ENCODE measurements around the gene DCAF8L1.
"Not testable (repeated sequence)": the region's sequence is repeated elsewhere in the genome, so short reads cannot be mapped to it uniquely, and the experiment has no call there.

DCAF8L1 gene

GRCh38 chrX:27981349-27981748 lies at the start of gene DCAF8L1:
TSS of gene DCAF8L1 (minus strand) at chrX:27981449. CDS start at chrX:27981334, 115 bp downstream.
- DNase-seq (ENCODE audit: low read depth in 2 of 2), result no peak

DNA sequence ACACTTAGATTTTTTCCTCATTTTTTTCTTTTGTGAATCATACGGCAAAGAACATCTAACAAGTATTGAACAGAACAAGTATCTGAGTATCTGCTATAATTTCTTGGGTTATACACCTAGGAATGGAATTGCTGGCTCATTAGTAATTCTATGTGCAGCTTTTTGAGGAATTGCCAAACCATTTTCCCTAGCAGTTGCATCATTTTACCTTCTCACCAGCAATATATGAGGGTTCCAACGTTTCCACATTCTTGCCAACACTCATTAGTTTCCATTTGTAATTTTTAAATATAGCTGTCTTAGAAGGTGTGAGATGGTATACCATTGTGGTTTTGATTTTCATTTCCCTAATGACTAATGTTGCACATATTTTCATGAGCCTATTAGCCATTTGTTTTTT lies 41.1 kb upstream of the DCAF8L1 start:
- DNase-seq (ENCODE audit: low read depth in 2 of 2), result no peak

- no peak for DNase-seq (ENCODE audit: low read depth in 2 of 2)
Measured at GRCh38 chrX:28016823-28017222, 35.6 kb upstream of the DCAF8L1 start.

DNA sequence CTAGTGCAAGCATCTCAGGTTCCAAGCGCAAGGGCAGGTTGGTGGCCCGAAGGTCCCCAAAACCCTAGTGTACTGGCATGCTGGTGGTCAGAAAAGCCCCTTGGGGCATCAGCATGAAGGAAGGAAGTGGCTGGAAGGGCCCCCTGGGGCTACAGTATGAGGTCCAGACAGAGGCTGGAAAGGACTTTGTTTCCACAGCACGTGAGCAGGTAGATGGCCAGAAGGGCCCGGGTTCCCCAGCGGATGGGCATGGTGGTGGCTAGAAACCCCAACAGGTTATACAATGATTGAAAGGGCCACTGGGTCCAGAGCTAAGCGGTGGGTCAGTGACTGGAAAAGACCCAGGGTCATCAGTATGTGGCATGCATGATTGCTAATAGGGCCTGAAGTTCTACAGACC lies 34.7 kb upstream of the DCAF8L1 start:
- DNase-seq (ENCODE audit: low read depth in 2 of 2), result no peak

- DNase-seq (ENCODE audit: low read depth in 2 of 2), result no peak
Measured at GRCh38 chrX:28010875-28011274, 29.6 kb upstream of the DCAF8L1 start.

GRCh38 chrX:27998666-27999065 lies 17.4 kb upstream of the DCAF8L1 start:
- no peak for DNase-seq (ENCODE audit: low read depth in 2 of 2)

DNA sequence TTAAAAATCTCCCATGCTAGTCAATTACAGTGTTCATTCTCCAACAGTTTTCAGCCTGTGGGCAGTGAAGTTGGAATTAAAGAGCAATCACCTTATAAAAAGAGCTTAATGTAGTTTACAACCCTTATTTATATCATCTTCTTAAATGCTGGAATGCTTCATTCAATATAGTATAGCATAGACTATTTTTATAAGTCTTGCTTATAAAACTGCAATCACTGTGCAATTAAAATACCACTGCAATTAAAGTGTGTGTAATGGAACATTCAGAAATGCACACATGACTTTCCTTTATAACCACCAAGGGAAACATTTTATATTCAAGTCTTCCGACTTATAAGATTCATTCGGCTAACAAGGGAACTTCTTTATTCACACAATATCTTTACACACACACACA lies 16.4 kb upstream of the DCAF8L1 start:
- DNase-seq (ENCODE audit: low read depth in 2 of 2), result no peak

DNA sequence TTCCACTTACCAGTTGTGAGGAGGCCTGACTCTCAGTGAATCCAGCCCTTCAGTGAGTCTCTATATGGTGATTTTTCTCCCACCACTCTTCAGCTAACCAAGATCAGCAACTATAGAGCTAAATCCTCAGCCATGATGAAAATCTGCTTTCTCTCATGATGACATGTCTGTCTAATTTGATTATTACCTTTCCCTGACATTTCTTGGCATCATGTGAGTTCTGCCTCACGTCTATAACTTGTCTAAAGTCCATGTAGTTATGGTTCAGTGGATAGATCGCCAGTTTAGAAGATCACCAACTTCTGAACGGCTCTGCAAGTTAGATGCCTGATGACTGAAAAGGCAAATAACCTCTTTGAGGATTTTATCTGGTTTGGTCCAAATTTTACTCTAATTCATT lies 14.9 kb upstream of the DCAF8L1 start:
- DNase-seq (ENCODE audit: low read depth in 2 of 2), result no peak

DNA sequence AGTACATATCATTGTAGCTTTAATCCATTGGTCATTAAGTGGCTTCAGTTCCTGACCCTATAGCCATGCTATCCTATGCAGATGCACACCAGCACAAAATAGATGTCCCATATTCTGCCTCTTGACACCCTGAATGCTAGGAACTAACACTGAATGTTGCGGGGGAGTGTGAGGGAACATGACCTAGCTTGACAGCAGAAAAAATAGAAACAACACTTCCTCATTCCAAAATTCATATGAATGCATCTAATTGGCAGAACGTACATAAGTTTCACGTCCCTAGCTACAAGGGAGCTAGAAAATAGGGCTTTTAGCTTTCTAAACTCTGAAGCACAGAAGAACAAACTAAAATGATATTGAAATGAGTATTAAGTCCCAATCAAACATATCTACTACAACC lies 14.4 kb upstream of the DCAF8L1 start:
- no peak for DNase-seq (ENCODE audit: low read depth in 2 of 2)

DNA sequence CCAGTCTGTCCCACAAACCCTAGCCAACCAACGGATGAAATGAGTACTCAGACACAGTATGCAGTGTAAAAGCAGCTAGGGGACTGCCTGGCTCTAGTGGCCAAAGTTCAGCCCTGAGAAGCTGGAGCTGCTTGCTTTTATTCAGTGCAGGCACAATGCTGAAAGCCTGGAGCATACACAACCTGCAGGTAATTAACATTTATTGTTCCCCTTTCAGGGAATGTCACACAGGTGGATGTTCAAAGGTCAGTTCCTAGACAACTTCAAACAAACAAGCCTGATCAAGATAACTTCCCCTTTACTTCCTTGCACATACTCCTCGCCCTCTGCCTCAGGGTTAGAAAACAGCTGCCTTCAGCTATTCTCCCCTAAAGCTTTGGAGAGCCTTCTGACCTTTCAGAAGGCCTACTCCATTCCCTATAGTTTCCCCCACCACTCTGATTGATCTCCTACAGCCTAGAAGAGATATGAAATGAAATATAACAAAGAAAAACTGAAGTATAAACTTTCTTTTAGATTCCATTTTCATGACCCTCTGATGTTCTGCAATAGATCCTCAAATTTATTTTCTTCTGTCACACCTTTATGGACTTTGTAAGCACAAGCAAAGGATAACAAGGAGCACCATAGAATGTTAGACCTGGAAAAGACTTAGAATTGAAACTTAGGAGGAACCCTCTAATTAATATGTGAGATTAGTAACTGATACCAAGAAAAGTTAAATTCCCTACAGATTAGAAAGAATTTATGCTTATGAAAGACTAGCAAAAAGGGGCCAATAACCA lies 6.8 kb upstream of the DCAF8L1 start:
- DNase-seq (ENCODE audit: low read depth in 2 of 2), result no peak

DNA sequence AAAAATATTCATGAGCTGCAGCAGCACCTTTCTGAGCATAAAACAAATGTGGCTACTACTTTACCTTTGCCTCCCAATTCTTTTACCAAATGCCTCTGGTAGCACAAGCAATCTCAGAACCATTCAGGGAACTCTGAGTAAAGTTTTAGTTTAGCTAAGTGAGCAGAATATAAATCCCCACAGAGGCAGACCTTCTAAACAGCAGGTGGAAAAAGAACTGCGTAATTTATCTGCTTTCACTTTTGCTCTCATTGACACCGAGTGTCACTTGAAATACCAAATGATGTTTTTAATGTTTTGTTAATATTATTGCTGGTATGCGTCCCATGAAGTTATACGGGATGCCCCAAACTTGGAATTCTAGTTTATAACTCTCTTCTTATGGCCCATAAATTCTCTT lies 4.3 kb downstream of the DCAF8L1 start:
- DNase-seq (ENCODE audit: low read depth in 2 of 2), result not testable (repeated sequence)

DNA sequence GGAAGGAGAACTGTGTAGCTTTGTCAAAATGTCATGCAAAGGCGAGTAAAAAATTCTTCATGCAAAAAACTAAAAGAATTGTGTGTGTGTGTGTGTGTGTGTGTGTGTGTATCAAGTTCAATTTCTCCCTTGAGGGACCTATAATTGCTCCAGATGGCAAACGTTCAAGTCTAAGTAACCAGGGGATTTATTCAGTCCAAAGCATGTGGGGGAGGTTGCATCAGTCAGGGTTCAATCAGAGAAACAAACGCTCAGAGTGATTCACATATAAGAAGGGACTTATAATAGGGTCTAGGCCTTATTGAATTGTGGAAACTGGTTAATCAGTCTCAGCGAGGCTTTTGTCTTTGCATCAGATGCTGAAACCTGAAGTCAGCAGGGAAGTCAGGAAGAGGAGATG lies 5.0 kb downstream of the DCAF8L1 start:
- DNase-seq (ENCODE audit: low read depth in 2 of 2), result no peak

GRCh38 chrX:27968878-27969277 lies 12.4 kb downstream of the DCAF8L1 start:
- DNase-seq (ENCODE audit: low read depth in 2 of 2), result no peak

DNA sequence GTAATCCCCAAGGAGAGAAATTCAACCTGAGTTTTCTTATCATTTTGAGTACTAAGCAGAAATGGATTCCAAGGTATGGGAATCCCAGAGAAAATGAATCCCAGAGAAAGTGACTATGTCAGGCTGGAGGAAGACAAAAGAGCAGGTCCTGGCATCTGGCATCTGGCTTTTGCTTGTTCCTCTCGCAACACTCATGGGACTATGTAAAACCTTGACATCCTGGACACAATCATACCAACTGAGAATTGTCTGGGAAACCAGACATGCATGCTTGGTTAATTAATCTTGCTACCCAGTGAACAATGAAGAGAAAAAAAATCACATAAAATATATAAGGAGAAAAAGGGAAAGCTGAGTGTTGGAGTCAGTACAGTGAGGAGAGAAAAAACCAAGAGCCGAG lies 12.9 kb downstream of the DCAF8L1 start:
- no peak for DNase-seq (ENCODE audit: low read depth in 2 of 2)

DNA sequence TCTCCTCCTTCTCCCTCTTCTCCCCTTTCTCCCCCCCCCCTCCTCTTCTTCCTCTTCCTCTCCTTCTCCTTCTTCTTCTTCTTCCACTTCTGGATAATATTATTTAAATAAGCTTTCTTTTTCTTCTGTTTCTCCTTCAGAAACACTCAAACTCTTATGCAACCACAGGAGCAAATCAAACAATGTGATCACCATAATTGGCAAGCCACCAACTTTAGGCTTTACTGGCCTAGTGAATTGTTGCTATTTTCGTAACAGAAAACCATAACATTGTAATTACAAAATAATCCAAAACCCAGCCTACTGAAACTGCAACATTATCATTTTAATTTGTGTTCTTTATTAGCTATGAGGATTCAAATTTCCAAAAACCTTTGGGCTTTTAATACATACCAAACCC lies 14.3 kb downstream of the DCAF8L1 start:
- DNase-seq (ENCODE audit: low read depth in 2 of 2), result no peak

DNA sequence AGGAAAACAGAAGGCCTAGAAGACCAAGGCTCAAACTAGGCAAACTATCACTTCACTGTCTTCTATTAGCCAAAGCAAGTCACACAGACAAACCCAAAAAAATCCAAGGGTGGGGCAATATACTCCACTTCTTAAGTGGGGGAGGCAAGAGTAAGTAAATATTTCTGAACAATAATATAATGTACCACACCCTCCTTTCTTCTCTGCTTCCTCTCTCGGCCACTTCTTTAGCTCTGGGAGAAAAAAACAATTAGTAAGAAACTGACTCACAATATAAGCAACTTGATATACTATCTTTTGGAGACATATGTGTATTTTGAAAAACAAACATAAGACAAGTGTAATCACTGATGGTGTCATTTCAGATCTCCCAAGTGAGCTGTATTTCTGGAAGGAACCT lies 14.8 kb downstream of the DCAF8L1 start:
- DNase-seq (ENCODE audit: low read depth in 2 of 2), result no peak

DNA sequence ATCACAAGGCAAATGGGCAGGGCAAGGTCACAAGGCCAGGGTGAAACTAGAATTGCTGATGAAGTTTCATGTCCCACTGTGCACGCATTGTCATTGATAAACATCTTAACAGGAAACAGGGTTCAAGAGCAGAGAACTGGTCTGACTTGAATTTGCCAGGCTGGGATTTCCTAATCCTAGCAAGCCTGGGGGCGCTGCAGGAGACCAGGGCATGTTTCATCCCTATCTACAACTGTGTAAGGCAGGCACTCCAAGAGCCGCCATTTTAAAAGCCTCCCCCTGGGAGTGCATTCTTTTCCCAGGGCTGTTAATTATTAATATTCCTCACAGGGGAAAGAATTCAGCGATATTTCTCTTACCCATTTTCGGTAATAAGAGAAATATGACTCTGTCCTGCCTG lies 15.9 kb downstream of the DCAF8L1 start:
- not testable (repeated sequence) for DNase-seq (ENCODE audit: low read depth in 2 of 2)

DNA sequence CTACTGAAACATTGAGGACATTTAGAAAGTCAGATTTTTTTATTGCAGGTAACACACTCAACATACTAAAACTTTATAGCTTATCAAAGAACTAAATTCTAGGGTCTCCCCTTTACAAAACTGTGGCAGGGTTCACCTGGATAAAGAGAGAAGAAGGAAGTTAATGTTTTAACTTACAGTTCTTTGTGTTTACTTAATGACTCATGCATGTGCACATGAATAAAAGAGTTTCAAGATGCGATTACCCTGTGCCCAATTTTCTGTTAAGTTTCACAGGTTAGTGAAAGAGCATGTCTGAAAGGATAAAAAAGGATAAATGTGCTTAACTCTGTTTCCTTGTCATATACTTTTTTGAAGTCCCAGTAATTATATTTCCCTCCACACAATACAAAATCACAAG lies 16.8 kb downstream of the DCAF8L1 start:
- DNase-seq (ENCODE audit: low read depth in 2 of 2), result no peak

- not testable (repeated sequence) for DNase-seq (ENCODE audit: low read depth in 2 of 2)
Measured at GRCh38 chrX:27960410-27960809, 20.8 kb downstream of the DCAF8L1 start.

GRCh38 chrX:27953171-27953570 lies 28.1 kb downstream of the DCAF8L1 start:
- DNase-seq (ENCODE audit: low read depth in 2 of 2), result no peak

DNA sequence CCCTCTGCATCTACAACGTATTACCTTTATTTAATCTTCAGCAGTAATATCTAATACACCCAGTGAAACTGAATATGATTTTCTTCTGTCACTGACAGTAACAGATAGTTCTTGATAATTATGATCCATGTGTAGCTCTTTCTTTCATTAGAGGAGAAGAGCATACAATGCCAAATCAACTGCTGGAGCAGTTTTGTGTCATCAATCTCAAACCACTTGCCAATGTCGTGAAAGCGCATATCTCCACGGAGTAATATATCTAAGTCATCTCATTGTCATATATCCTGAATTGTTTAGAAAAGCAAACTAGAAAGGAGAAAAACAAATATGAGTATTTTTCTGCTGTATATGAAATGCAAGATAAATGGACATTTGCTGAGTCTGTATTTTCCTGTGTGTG lies 47.9 kb downstream of the DCAF8L1 start:
- no peak for DNase-seq (ENCODE audit: low read depth in 2 of 2)

Measured in stimulated activated CD8-positive, alpha-beta memory T cell treated with anti-CD3 and anti-CD28 coated beads, Interleukin-15, amount 100 ng/mL, for 48 hours (primary cell).